Calu3 (cell line): Measurements from ENCODE around the gene AMY2A. TPM values are rescaled to one million over a fixed set of nuclear protein-coding genes. Genes with fewer than 3 reads are reported as not detected.
"Not testable (repeated sequence)": the region's sequence is repeated elsewhere in the genome, so short reads cannot be mapped to it uniquely, and the experiment has no call there.

Experiments used
- Bru-seq: library from RNA; stranded (reverse); fragments of 400-500 nt; gene quantifications from one replicate; lab custom pipeline; 2021; lab: Mats Ljungman, UMichigan
- BruChase-seq, 2 experiments: library from RNA; stranded (reverse); fragments of 400-500 nt; gene quantifications; one replicate each; lab custom pipeline; 2021; lab: Mats Ljungman, UMichigan
- BruUV-seq: library from RNA; stranded (reverse); fragments of 400-500 nt; replicated peaks from 2 replicates; lab custom pipeline; 2021; lab: Mats Ljungman, UMichigan
- CTCF ChIA-PET: fragments of 300-600 bp; sonication (Branson Sonifier 250); formaldehyde crosslinking; loops from one replicate; lab custom pipeline; 2022; ENCODE audit warnings: antibody characterized with exemption; lab: Charles Lee
- DNase-seq: peaks from one replicate; pipeline ENCODE4 v3.0.0; 2022
- H3K27ac Mint-ChIP-seq: one replicate; pipeline ENCODE4 v1.8.0; 2022; ENCODE audit warnings: mixed read lengths; ENCODE audit not compliant: unreplicated experiment
- H3K27me3 Mint-ChIP-seq: one replicate; pipeline ENCODE4 v1.8.0; 2022; ENCODE audit warnings: mixed read lengths; ENCODE audit not compliant: unreplicated experiment
- H3K36me3 Mint-ChIP-seq: one replicate; pipeline ENCODE4 v1.8.0; 2022; ENCODE audit warnings: mild to moderate bottlenecking, moderate library complexity, mixed read lengths; ENCODE audit not compliant: insufficient read depth, unreplicated experiment
- H3K4me1 Mint-ChIP-seq: one replicate; pipeline ENCODE4 v1.8.0; 2022; ENCODE audit warnings: mild to moderate bottlenecking, low read depth, mixed read lengths; ENCODE audit not compliant: unreplicated experiment
- H3K4me3 Mint-ChIP-seq: one replicate; pipeline ENCODE4 v1.8.0; 2022; ENCODE audit warnings: mild to moderate bottlenecking, low read depth, moderate library complexity, mixed read lengths; ENCODE audit not compliant: unreplicated experiment
- H3K9me3 Mint-ChIP-seq: one replicate; pipeline ENCODE4 v1.8.0; 2022; ENCODE audit warnings: low read depth, mixed read lengths; ENCODE audit not compliant: unreplicated experiment
- CTCF ChIP-seq: fragments of 200-600 bp; IDR thresholded peaks from one replicate; pipeline ENCODE4 v1.8.0; 2022; ENCODE audit warnings: antibody characterized with exemption; ENCODE audit not compliant: unreplicated experiment
- intact Hi-C: fragments of 100-400 bp; cut with micrococcal nuclease; formaldehyde crosslinking; loops from one replicate; pipeline ENCODE4 v1.10.0; 2022; ENCODE audit not compliant: unreplicated experiment
- long read RNA-seq: library from polyadenylated mRNA; stranded (forward); transcript quantifications from one replicate; pipeline ENCODE4 v2.0.0, GENCODE V29; 2022
- total RNA-seq: library from RNA; stranded (reverse); gene quantifications from 2 replicates; pipeline ENCODE4 v1.2.3, GENCODE V29; 2022

AMY2A gene
- not detected in 2 replicates for total RNA-seq
- not detected for Bru-seq, nascent RNA
- not detected for BruChase-seq, experiment 1, labeled RNA remaining after a 6-hour chase
- not detected for BruChase-seq, experiment 2, labeled RNA remaining after a 2-hour chase
- long read RNA-seq, result 0 reads

GRCh38 chr1:103616994-103617477, at the start of gene AMY2A:
AMY2A (plus strand) TSS chr1:103617427; CDS start chr1:103617441, 14 bp downstream.
- CTCF ChIA-PET, H3K27ac Mint-ChIP-seq, H3K27me3 Mint-ChIP-seq: not testable (repeated sequence)

DNA sequence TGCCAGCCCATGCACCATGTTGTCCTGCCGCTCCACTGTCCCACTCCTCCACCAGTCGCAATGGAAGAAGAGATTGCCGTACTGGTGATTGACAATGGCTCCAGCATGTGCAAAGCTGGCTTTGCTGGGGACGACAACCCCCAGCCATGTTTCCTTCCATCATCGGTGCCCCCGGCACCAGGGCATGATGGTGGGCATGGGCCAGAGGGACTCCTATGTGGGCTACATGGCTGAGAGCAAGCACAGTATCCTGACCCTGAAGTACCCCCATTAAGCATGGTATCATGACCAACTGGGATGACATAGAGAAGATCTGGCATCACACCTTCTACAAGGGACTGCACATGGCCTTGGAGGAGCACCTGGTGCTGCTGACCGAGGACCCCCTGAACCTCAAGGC, 47.7 kb upstream of the AMY2A start:
- no TSS peak for BruUV-seq
- peaks cover 3% of the 10 kb centered on the region for H3K9me3 Mint-ChIP-seq
- intact Hi-C loops, result no loop called here
- no peaks in the 10 kb centered on the region for H3K27me3 Mint-ChIP-seq
- no peak overlapping the region for H3K4me3 Mint-ChIP-seq
- no peak for DNase-seq
- H3K27ac Mint-ChIP-seq, result no peak overlapping the region
- no peaks in the 10 kb centered on the region for H3K4me1 Mint-ChIP-seq
- TF ChIP-seq CTCF, result no peak
- no peaks in the 10 kb centered on the region for H3K36me3 Mint-ChIP-seq
- CTCF ChIA-PET, result no interaction called here

More at GRCh38 chr1:103616994-103617477, at the start of gene AMY2A:
- intact Hi-C loops, H3K4me3 Mint-ChIP-seq, H3K9me3 Mint-ChIP-seq, DNase-seq, H3K4me1 Mint-ChIP-seq, H3K36me3 Mint-ChIP-seq, BruUV-seq: not testable (repeated sequence)

DNA sequence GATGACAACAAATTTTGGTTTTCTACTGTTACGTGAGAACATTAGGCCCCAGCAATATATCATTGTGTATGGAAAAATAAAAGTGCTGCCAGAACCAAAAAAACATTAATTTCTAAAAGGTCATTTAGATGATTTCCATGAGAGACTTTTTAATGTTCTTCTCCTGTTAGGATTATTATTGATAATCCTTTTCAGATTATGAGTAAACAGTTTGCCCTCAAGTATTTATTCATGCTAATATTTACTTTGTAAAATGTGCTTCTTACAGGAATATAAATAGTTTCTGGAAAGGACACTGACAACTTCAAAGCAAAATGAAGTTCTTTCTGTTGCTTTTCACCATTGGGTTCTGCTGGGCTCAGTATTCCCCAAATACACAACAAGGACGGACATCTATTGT, 45.9 kb upstream of the AMY2A start, which contains the start of gene AMY2B:
AMY2B (plus strand) TSS at position 301 of the 400 bp plus-strand sequence; CDS start at position 315, 14 bp downstream.
- H3K9me3 Mint-ChIP-seq, H3K27me3 Mint-ChIP-seq, H3K4me3 Mint-ChIP-seq, BruUV-seq, H3K4me1 Mint-ChIP-seq, H3K27ac Mint-ChIP-seq, CTCF ChIA-PET, DNase-seq, intact Hi-C loops, H3K36me3 Mint-ChIP-seq: not testable (repeated sequence)

DNA sequence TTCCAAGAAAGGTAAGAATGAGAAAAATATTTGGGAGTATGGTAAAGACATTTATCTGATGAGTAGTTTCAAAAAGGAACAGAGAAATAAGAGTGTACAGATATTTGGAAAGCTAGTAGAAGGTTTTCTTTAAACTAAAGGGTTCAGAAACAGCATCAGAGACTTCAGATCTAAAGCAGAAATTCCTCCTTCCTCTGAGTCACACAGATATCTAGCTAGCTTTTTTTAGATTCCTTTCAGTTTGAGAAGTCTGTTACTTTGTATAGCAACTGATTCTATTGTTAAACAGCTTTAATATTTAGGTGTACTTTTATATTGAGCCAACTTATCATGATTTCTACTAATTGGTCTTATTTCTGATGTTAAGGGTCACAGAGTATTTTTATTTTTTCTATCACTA, 41.2 kb upstream of the AMY2A start:
- H3K36me3 Mint-ChIP-seq, result no peaks in the 10 kb centered on the region
- no peak for TF ChIP-seq CTCF
- no peaks in the 10 kb centered on the region for H3K9me3 Mint-ChIP-seq
- intact Hi-C loops, result no loop called here
- no TSS peak for BruUV-seq
- H3K4me1 Mint-ChIP-seq, result no peaks in the 10 kb centered on the region
- H3K4me3 Mint-ChIP-seq, result no peak overlapping the region
- H3K27me3 Mint-ChIP-seq, result no peaks in the 10 kb centered on the region
- CTCF ChIA-PET, result no interaction called here
- no peak for DNase-seq
- no peak overlapping the region for H3K27ac Mint-ChIP-seq

DNA sequence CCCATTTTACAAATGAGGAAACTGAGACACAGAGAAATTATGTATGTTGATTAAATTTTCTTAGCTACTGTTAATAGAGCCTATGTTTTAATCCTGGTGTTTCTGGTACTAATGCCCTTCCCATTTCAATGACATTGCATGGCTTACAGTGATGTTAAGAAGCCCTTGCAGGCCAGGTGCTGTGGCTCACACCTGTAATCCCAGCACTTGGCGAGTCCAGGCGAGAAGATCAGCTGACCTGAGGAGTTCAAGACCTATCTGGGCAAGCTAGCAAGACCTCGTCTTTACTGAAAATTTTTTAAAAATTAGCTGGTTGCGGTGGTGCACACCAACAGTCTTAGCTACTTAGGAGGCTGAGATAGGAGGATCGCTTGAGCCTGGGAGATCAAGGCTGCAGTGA, 40.4 kb upstream of the AMY2A start:
- H3K4me1 Mint-ChIP-seq, CTCF ChIA-PET, H3K27ac Mint-ChIP-seq, H3K36me3 Mint-ChIP-seq, H3K9me3 Mint-ChIP-seq, H3K27me3 Mint-ChIP-seq, BruUV-seq, DNase-seq, intact Hi-C loops, H3K4me3 Mint-ChIP-seq: not testable (repeated sequence)

DNA sequence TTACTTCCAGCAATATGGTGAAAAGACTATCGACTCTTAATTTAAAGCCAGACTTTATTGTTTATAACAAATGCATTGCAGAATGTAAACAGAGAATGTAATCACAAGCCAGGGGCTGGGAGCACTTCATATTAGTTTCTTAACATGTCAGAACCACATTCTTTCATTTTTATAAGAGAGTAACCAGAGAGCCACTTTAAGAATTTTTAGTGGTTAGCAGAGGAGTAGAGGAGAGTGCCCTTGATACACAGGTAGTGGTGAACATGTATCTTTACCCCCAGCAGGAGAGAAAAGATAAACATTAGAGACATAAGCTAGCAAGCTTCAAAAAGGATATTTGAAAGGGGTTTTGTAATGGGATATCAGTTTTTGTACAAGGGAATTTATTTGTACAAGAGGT, 34.8 kb upstream of the AMY2A start:
- Mint-ChIP-seq H3K4me1 (no peaks in the 10 kb centered on the region), H3K27ac (no peak overlapping the region), H3K9me3 (peaks cover 2% of the 10 kb centered on the region), H3K4me3 (no peak overlapping the region), H3K27me3 (no peaks in the 10 kb centered on the region), H3K36me3 (no peaks in the 10 kb centered on the region)
- no peak for DNase-seq
- no TSS peak for BruUV-seq
- no peak for TF ChIP-seq CTCF
- intact Hi-C loops, result no loop called here
- CTCF ChIA-PET, result no interaction called here
